Endothelial cell of umbilical vein (primary cell): ENCODE measurements around the gene FAM120B. TPM values are rescaled to one million over a fixed set of nuclear protein-coding genes. Genes with fewer than 3 reads are reported as not detected.

Source experiments
- BruUV-seq: library from RNA; stranded (reverse); fragments of 400-500 nt; replicated peaks from 2 replicates; lab custom pipeline; 2021; lab: Mats Ljungman, UMichigan
- CTCF ChIA-PET: fragments of 300-600, 350-600 bp; sonication (Branson Sonifier 250); formaldehyde crosslinking; loops from one replicate; lab custom pipeline; 2021; ENCODE audit warnings: antibody characterized with exemption, inconsistent platforms; lab: Charles Lee
- POLR2A ChIA-PET: fragments of 300-600, 350-600 bp; sonication (Branson Sonifier 250); formaldehyde crosslinking; loops from one replicate; lab custom pipeline; 2021; ENCODE audit warnings: antibody characterized with exemption, inconsistent platforms; lab: Charles Lee
- DNase-seq: peaks from one replicate; pipeline ENCODE4 v3.0.0-alpha.2; 2011; ENCODE audit warnings: low read depth, low spot score
- FAIRE-seq: peaks from 2 replicates; lab custom pipeline; 2011; peaks lifted over from hg19 to GRCh38; lab: Jason Lieb, UNC
- H2AFZ ChIP-seq: 2 replicates; pipeline ENCODE4 v1.6.0; 2012; ENCODE audit warnings: low read depth, low read length, control low read depth, inconsistent platforms
- H3K27ac ChIP-seq: 2 replicates; pipeline ENCODE4 v1.5.1; 2011; ENCODE audit warnings: low read depth, mild to moderate bottlenecking, control low read depth, low read length, moderate library complexity; ENCODE audit not compliant: insufficient read depth
- H3K27me3 ChIP-seq, 2 experiments: 2 replicates each; pipeline versions ENCODE4 v1.6.0 to v1.6.1; 2011; ENCODE audit warnings: low read length in 2 of 2, mixed read lengths in 1 of 2; ENCODE audit not compliant: control insufficient read depth in 2 of 2, insufficient read depth in 2 of 2
- H3K36me3 ChIP-seq, 2 experiments: 2 replicates in 1 of 2; 3 replicates in 1 of 2; pipeline ENCODE4 v1.5.1; 2011; ENCODE audit warnings: low read length in 2 of 2, mild to moderate bottlenecking in 1 of 2, moderate library complexity in 1 of 2; ENCODE audit not compliant: control insufficient read depth in 2 of 2, insufficient read depth in 2 of 2; ENCODE audit errors: extremely low read depth in 1 of 2
- H3K4me1 ChIP-seq: 3 replicates; pipeline ENCODE4 v1.5.1; 2011; ENCODE audit warnings: mild to moderate bottlenecking, low read length; ENCODE audit not compliant: control insufficient read depth, insufficient read depth; ENCODE audit errors: extremely low read depth
- H3K4me2 ChIP-seq: 2 replicates; pipeline ENCODE4 v1.6.1; 2011; ENCODE audit warnings: low read length, control low read depth, mixed read lengths; ENCODE audit not compliant: insufficient read depth
- H3K4me3 ChIP-seq, 3 experiments: fragments of 200-600 bp in 1 of 3; sonication (generic), shearing (Covaris generic) in 1 of 3; replicated peaks in 1 of 3; 2 replicates each; pipeline ENCODE4 v1.5.1; 2011 to 2016; ENCODE audit warnings: control low read depth in 3 of 3, low read length in 3 of 3, mild to moderate bottlenecking in 2 of 3, inconsistent platforms in 1 of 3, low read depth in 1 of 3, moderate library complexity in 1 of 3; ENCODE audit not compliant: insufficient read depth in 1 of 3
- H3K79me2 ChIP-seq: 2 replicates; pipeline ENCODE4 v1.6.0; 2012; ENCODE audit warnings: low read length, inconsistent platforms; ENCODE audit not compliant: control insufficient read depth, insufficient read depth
- H3K9ac ChIP-seq: replicated peaks from 2 replicates; pipeline ENCODE3; 2011; ENCODE audit warnings: low read length, control low read depth; ENCODE audit not compliant: insufficient read depth; ENCODE audit errors: extremely low read depth
- H3K9me1 ChIP-seq: replicated peaks from 3 replicates; pipeline ENCODE4 v1.6.0; 2011; ENCODE audit warnings: mild to moderate bottlenecking, low read length; ENCODE audit not compliant: control insufficient read depth, insufficient read depth; ENCODE audit errors: extremely low read depth
- H3K9me3 ChIP-seq: replicated peaks from 2 replicates; pipeline ENCODE4 v1.5.1; 2012; ENCODE audit warnings: low read length, inconsistent platforms; ENCODE audit not compliant: control insufficient read depth, insufficient read depth
- H4K20me1 ChIP-seq: replicated peaks from 2 replicates; pipeline ENCODE3; 2011; ENCODE audit warnings: mild to moderate bottlenecking, low read length; ENCODE audit not compliant: control insufficient read depth, insufficient read depth; ENCODE audit errors: extremely low read depth
- EZH2 ChIP-seq: IDR thresholded peaks from 2 replicates; pipeline ENCODE4 v1.6.1; 2012; ENCODE audit warnings: borderline replicate concordance, low read depth, mild to moderate bottlenecking, moderate library complexity, low read length, inconsistent platforms; ENCODE audit not compliant: severe bottlenecking
- FOS ChIP-seq: IDR thresholded peaks from 2 replicates; pipeline ENCODE4 v1.6.1; 2011; ENCODE audit warnings: mild to moderate bottlenecking, low read length, moderate library complexity, borderline replicate concordance; ENCODE audit not compliant: insufficient read depth
- GATA2 ChIP-seq: IDR thresholded peaks from 2 replicates; pipeline ENCODE4 v1.7.0; 2011; ENCODE audit warnings: low read depth, mild to moderate bottlenecking, moderate library complexity, mixed read lengths, low read length; ENCODE audit not compliant: insufficient read length, insufficient read depth
- JUN ChIP-seq: IDR thresholded peaks from 2 replicates; pipeline ENCODE4 v1.6.1; 2011; ENCODE audit warnings: borderline replicate concordance, low read depth; ENCODE audit not compliant: insufficient read length, insufficient read depth
- MYC ChIP-seq: IDR thresholded peaks from one replicate; pipeline ENCODE4 v1.6.1; 2011; ENCODE audit warnings: mild to moderate bottlenecking, low read depth, low read length
- POLR2A ChIP-seq: IDR thresholded peaks from 2 replicates; pipeline ENCODE4 v1.6.1; 2012; ENCODE audit warnings: low read depth, mild to moderate bottlenecking, control low read depth, low read length
- POLR2AphosphoS5 ChIP-seq: IDR thresholded peaks from 2 replicates; pipeline ENCODE4 v1.6.1; 2012; ENCODE audit warnings: low read depth, mild to moderate bottlenecking, control low read depth, low read length, moderate library complexity; ENCODE audit not compliant: insufficient read depth
- dilution Hi-C: fragments of 300-500 bp; cut with MboI; formaldehyde crosslinking; loops from one replicate; pipeline ENCODE4 v1.15.0; 2019; ENCODE audit warnings: low sequenced_read_pairs; ENCODE audit not compliant: extremely low pct_ligation_motif_present
- intact Hi-C: fragments of 100-400 bp; cut with micrococcal nuclease; formaldehyde crosslinking; loops from one replicate; pipeline ENCODE4 v1.10.0; 2022
- polyA plus RNA-seq, 4 experiments: library from polyadenylated mRNA; depleted of rRNA in 3 of 4; stranded (reverse) in 3 of 4; unstranded in 1 of 4; fragments of >200 nt; gene quantifications; 2 replicates each; pipeline versions ENCODE4 v1.2.1 to v1.2.3, GENCODE V29; 2011 to 2012; ENCODE audit warnings: missing spikeins in 1 of 4
- total RNA-seq: library from RNA; stranded (reverse); gene quantifications from 2 replicates; pipeline ENCODE4 v1.2.3, GENCODE V29; 2021
- TF ChIP-seq, protein P1 (sequence below), 2 donors: IDR thresholded peaks; 1 replicate in 1 of 2; 2 replicates in 1 of 2; pipeline ENCODE4 v1.5.1; 2011; ENCODE audit warnings: low read length in 2 of 2, mild to moderate bottlenecking in 2 of 2, moderate library complexity in 2 of 2, control low read depth in 1 of 2, inconsistent platforms in 1 of 2, low read depth in 1 of 2; ENCODE audit not compliant: insufficient read depth in 1 of 2; ENCODE audit errors: extremely low read depth in 1 of 2
- TF ChIP-seq, protein P2 (sequence below): IDR thresholded peaks from 2 replicates; pipeline ENCODE4 v1.6.1; 2011; ENCODE audit not compliant: insufficient read depth, insufficient read length

FAM120B gene
- total and polyA plus RNA-seq, 2 donors (not counting 3 experiments of a cell fraction or from before 2014, with no cell fraction given) = 10.8 to 28.2 TPM

DNA sequence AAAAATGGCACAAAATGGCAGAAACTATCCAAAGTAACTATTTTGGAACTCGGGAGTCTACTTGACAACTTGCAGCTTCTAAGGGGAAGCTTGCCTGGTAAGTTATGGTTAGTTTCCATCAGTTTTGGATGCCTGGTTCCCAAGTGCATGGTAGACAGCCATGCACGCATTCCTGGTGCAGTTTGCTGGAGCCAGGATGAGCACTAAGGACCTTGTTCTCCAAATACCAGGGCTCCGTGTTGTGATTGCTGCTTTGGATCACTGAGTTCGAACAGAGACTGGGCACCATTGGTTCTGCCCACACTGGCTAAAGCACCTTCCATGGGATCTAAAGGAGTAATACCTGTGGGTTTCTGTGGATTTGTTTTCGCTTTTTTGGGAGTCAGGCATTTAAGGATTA, 103.7 kb downstream of the FAM120B start:
- TF ChIP-seq, protein P1, sequence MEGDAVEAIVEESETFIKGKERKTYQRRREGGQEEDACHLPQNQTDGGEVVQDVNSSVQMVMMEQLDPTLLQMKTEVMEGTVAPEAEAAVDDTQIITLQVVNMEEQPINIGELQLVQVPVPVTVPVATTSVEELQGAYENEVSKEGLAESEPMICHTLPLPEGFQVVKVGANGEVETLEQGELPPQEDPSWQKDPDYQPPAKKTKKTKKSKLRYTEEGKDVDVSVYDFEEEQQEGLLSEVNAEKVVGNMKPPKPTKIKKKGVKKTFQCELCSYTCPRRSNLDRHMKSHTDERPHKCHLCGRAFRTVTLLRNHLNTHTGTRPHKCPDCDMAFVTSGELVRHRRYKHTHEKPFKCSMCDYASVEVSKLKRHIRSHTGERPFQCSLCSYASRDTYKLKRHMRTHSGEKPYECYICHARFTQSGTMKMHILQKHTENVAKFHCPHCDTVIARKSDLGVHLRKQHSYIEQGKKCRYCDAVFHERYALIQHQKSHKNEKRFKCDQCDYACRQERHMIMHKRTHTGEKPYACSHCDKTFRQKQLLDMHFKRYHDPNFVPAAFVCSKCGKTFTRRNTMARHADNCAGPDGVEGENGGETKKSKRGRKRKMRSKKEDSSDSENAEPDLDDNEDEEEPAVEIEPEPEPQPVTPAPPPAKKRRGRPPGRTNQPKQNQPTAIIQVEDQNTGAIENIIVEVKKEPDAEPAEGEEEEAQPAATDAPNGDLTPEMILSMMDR (IDR thresholded peaks at IDR 0.05; ENCODE audit: extremely low read depth in 1 of 2, insufficient read depth in 1 of 2, low read depth in 1 of 2, low read length in 2 of 2) = no peak
- TF ChIP-seq POLR2A (no peak), POLR2AphosphoS5 (no peak), GATA2 (no peak), MYC (no peak), JUN (no peak), FOS (no peak), EZH2 (no peak)
- TF ChIP-seq, protein P2, sequence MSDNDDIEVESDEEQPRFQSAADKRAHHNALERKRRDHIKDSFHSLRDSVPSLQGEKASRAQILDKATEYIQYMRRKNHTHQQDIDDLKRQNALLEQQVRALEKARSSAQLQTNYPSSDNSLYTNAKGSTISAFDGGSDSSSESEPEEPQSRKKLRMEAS = no peak
- H3K79me2 ChIP-seq = no peaks in the 10 kb centered on the region
- CTCF ChIA-PET = no interaction called here
- H3K36me3 ChIP-seq = no peaks in the 10 kb centered on the region
- H3K9ac ChIP-seq = no peak overlapping the region
- H4K20me1 ChIP-seq = no peaks in the 10 kb centered on the region
- no peak overlapping the region for H3K4me2 ChIP-seq
- intact Hi-C loops (no loop called here), dilution Hi-C loops (no loop called here)
- H3K9me1 ChIP-seq = no peaks in the 10 kb centered on the region
- no peak overlapping the region for H3K27ac ChIP-seq
- H3K9me3 ChIP-seq = no peaks in the 10 kb centered on the region
- FAIRE-seq (no peak), DNase-seq (no peak)
- POLR2A ChIA-PET = no interaction called here
- H2AFZ ChIP-seq = no peak overlapping the region
- H3K4me1 ChIP-seq = peaks cover 12% of the 10 kb centered on the region
- BruUV-seq = no TSS peak
- H3K27me3 ChIP-seq = peaks cover 0 to 2% of the 10 kb centered on the region in 2 experiments
- H3K4me3 ChIP-seq = no peak overlapping the region
